Coronary artery (tissue), 2 donors: ENCODE data around the gene NHSL1.

Experiments used
- DNase-seq: peaks from one replicate; pipeline ENCODE4 v3.0.0-alpha.2; 2017; ENCODE audit warnings: low spot score
- H3K27ac ChIP-seq, 2 donors: fragments of 200-600 bp; sonication (generic); one replicate each; pipeline ENCODE4 v1.5.1; 2016 to 2019
- H3K4me3 ChIP-seq: fragments of 200-600 bp; sonication (generic); 2 replicates; pipeline ENCODE4 v1.5.1; 2016; ENCODE audit warnings: mild to moderate bottlenecking, moderate library complexity
- TF ChIP-seq, protein P1 (sequence below): fragments of 200-600 bp; sonication (generic); IDR thresholded peaks from one replicate; pipeline ENCODE4 v1.5.1; 2019; ENCODE audit warnings: antibody characterized with exemption

Gene NHSL1

DNA sequence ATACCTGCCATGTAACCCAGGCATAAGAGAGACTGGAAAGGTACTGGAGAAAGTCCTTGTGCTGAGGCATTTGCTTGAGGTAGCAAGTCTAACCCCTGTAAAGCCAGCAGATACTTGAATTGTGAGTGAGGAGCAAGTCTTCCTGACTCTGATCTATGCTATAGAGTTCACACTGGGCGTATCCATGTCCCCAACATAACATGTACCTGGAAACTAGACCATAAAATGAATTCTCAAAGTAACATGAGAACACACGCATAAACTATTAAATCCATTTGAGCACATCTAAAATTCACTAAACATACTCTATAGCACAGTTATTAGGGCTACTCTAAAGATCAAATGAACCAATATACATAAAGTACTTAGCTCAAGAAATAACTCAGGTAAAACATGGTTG, 2.0 kb downstream of the NHSL1 start:
- H3K4me3 ChIP-seq: no peak overlapping the region
- no peak for DNase-seq
- TF ChIP-seq, protein P1, sequence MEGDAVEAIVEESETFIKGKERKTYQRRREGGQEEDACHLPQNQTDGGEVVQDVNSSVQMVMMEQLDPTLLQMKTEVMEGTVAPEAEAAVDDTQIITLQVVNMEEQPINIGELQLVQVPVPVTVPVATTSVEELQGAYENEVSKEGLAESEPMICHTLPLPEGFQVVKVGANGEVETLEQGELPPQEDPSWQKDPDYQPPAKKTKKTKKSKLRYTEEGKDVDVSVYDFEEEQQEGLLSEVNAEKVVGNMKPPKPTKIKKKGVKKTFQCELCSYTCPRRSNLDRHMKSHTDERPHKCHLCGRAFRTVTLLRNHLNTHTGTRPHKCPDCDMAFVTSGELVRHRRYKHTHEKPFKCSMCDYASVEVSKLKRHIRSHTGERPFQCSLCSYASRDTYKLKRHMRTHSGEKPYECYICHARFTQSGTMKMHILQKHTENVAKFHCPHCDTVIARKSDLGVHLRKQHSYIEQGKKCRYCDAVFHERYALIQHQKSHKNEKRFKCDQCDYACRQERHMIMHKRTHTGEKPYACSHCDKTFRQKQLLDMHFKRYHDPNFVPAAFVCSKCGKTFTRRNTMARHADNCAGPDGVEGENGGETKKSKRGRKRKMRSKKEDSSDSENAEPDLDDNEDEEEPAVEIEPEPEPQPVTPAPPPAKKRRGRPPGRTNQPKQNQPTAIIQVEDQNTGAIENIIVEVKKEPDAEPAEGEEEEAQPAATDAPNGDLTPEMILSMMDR: no peak
- H3K27ac ChIP-seq: no peak overlapping the region

DNA sequence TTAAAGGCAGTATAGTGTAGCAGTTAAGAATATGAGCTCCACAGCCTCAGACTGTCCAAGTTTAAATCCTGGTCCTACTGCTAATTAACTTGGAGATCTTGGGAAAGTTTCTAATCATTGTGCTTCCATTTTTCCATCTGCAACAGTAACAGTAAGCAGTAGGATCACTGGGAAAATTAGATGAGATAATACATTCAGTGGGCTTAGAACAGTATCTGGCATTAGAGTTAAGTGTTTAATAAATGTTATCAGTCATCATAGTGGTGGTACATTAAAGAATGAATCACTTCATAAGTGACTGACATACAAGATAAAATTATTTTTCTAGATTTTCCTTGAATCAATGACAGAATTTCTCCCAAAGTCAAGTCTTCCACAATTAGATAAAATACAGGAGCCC, 5.0 kb downstream of the NHSL1 start:
- H3K27ac ChIP-seq: no peak overlapping the region
- TF ChIP-seq, protein P1: no peak
- no peak for DNase-seq
- H3K4me3 ChIP-seq: no peak overlapping the region

DNA sequence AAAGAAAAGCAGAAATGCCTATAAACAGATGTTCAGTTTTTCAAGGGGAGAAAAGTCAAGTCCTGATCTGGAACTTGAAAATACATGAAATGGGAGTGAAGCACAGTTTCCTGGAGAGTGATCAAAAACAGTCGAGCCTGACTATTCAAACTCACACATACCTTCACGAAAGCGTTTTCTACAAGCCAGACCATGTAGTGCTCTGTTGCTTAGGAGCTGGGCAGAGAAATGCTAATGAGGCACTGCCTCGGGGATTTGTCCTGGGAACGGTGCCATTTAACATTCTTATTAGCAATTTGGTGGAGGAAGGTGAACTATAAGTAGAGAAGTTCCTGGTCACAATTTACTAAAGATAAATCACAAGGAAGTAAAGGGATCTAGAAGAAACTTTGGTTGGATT, 5.9 kb downstream of the NHSL1 start:
- H3K4me3 ChIP-seq: no peak overlapping the region
- DNase-seq: no peak
- TF ChIP-seq, protein P1: no peak
- H3K27ac ChIP-seq: no peak overlapping the region

DNA sequence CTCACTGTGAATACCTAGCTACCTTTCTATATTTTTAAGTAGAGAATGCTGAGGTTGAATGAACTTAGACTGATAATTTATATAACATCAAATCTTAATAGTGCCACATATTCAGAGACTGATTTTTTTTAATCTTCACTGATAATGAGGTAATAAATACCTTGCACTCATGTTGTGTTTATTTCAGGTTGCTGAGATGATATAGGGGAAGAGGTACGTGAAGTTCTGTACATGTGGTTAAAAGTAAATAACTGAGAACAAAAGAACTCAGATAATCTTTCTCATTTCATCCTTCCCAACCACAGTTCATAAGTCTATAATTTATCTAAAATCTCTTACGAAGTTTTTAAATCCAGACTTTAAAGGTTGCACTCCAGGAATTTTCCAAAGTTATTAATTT, 6.4 kb downstream of the NHSL1 start:
- no peak overlapping the region for H3K4me3 ChIP-seq
- H3K27ac ChIP-seq: no peak overlapping the region
- TF ChIP-seq, protein P1: no peak
- no peak for DNase-seq

DNA sequence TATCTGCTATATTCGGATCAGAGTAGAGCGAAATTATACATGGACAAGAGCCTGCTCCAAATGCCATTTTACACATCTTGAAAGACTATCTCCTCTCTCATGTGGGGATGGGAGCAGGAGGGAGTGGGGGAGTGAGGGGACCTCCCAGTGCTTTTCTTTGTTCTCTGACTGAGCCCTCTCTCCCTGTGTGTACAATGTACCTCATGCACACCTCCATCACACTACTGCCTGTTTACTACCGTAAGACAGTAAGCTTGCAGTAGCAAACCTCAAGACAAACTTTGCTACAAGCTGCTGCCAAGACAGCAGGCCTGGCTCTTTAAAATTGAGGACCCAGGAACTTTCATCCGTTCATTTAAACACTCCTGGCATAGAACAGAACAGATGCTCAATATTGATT, 7.2 kb downstream of the NHSL1 start:
- no peak for DNase-seq
- TF ChIP-seq, protein P1: no peak
- H3K27ac ChIP-seq: no peak overlapping the region

DNA sequence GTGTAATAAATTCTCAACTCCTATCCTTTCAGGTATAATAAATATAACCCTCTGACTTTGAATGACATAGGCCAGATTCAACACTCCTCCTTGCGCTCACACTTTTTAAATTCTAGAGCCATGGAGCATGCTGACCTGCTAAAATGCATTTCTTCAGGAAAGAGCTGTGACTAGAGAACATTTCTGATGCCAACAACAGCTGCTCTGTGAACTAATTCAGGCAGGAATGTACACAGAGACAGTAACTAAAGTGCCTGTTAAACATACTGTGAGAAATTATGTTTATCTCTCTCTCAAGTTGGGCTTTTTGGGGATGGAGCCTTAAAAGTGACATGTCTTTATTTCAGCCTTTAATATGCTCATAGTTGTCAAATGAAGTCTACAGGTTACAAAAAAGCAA, 8.3 kb downstream of the NHSL1 start:
- no peak for DNase-seq
- Histone ChIP-seq H3K4me3 (no peak overlapping the region), H3K27ac (no peak overlapping the region)
- TF ChIP-seq, protein P1: no peak

More for the DNA sequence above, 7.2 kb downstream of the NHSL1 start:
- no peak overlapping the region for H3K4me3 ChIP-seq

DNA sequence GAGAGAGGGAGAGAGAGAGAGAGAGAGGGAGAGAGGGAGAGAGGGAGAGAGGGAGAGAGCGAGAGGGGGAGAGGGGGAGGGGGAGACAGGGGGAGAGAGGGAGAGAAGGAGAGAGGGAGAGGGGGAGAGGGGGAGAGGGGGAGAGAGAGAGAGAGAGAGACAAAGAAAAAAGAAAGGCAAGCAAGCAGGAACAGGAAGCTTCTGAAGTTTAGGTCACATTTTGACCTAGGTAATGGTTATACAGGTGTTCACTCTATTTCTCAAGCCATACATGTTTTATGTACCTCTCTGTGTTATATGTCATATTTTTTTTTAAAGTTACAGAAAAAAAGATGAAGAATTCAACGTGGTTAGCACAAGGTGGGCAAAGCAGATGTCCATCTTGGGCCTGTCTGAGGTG, 9.4 kb downstream of the NHSL1 start:
- TF ChIP-seq, protein P1: no peak
- DNase-seq: no peak
- Histone ChIP-seq H3K4me3 (no peak overlapping the region), H3K27ac (no peak overlapping the region)
